HG03039 (cell line): ENCODE results near the gene TAMALIN.

Source experiments
- ATAC-seq: cut with Tn5 transposase; IDR thresholded peaks from one replicate; pipeline ENCODE4 v1.9.1; 2021; ENCODE audit warnings: mild to moderate bottlenecking, moderate library complexity; ENCODE audit not compliant: unreplicated experiment

TAMALIN gene

GRCh38 chr12:52054231-52054832, 47.6 kb downstream of the TAMALIN start:
- no peak for ATAC-seq

- no peak for ATAC-seq
These were observed 48.3 kb downstream of the TAMALIN start for GRCh38 chr12:52054833-52055730.

DNA sequence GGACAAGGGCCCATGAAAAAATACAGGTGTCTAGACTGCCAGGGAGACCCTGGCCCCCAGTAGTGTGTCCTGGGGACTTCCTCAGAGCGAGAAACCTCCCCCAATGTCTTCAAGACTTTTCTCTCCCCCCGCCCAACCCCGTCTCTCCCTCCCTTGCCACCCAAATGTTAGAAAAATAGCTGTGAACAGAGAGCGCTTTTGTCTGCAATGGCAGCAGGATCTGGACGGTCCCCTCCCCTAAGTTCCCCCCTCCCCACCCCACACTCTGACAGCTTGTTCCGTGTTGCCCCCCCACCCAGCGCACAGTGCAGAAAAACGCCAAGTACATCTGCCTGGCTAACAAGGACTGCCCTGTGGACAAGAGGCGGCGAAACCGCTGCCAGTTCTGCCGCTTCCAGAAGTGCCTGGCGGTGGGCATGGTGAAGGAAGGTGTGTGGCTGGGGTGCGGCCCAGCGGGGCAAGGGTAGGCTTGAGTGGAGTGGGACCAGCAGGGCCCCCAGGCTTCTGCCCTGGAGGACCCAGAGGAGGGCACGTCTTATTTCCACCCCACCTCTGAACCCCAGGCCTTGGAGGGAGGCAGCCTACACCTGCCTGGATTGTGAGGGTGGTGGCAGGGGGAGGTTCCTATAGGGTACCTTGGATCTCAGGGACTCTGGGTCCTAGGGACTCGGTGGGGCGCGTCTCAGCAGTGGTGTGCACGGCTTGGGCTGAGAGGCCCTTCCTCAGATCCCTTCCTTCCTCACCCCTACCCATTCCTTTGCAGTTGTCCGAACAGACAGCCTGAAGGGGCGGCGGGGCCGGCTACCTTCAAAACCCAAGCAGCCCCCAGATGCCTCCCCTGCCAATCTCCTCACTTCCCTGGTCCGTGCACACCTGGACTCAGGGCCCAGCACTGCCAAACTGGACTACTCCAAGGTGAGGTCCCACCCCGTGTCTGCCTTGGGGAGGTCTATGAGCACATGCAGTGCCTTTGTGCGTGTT, 49.3 kb downstream of the TAMALIN start:
- no peak for ATAC-seq

DNA sequence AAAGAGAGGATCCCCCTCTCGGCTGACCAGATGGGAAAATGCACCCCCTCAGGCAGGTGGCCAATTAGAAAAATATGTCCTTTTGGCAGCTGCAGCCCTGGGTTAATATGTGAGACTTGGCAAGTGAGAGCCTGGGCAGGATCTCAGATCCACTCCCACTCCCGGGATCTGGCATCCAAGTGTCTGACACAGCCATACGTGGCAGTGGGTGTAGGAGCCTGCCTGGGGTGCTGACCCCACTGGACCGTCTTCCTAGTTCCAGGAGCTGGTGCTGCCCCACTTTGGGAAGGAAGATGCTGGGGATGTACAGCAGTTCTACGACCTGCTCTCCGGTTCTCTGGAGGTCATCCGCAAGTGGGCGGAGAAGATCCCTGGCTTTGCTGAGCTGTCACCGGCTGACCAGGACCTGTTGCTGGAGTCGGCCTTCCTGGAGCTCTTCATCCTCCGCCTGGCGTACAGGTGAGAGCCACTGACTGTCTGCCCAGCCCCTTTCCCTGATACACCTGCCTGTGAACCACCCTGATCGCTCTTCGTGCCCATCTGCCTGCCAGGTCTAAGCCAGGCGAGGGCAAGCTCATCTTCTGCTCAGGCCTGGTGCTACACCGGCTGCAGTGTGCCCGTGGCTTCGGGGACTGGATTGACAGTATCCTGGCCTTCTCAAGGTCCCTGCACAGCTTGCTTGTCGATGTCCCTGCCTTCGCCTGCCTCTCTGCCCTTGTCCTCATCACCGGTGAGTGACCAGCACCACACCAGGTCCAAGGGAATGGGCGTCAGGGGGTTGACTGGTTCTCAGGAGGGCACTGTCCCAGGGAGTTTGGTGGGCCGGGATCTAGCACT, 50.3 kb downstream of the TAMALIN start:
- ATAC-seq = no peak

GRCh38 chr12:52057638-52058576, 51.2 kb downstream of the TAMALIN start:
- ATAC-seq = no peak

DNA sequence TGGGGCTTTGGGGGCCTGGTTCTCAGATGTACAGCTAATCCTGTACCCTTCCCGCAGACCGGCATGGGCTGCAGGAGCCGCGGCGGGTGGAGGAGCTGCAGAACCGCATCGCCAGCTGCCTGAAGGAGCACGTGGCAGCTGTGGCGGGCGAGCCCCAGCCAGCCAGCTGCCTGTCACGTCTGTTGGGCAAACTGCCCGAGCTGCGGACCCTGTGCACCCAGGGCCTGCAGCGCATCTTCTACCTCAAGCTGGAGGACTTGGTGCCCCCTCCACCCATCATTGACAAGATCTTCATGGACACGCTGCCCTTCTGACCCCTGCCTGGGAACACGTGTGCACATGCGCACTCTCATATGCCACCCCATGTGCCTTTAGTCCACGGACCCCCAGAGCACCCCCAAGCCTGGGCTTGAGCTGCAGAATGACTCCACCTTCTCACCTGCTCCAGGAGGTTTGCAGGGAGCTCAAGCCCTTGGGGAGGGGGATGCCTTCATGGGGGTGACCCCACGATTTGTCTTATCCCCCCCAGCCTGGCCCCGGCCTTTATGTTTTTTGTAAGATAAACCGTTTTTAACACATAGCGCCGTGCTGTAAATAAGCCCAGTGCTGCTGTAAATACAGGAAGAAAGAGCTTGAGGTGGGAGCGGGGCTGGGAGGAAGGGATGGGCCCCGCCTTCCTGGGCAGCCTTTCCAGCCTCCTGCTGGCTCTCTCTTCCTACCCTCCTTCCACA, 52.0 kb downstream of the TAMALIN start:
- no peak for ATAC-seq

- ATAC-seq = no peak
These were observed 53.1 kb downstream of the TAMALIN start for GRCh38 chr12:52059582-52060497.

- no peak for ATAC-seq
These were observed 53.9 kb downstream of the TAMALIN start for GRCh38 chr12:52060498-52061177.

GRCh38 chr12:52061470-52062166, 54.9 kb downstream of the TAMALIN start:
- ATAC-seq = no peak

DNA sequence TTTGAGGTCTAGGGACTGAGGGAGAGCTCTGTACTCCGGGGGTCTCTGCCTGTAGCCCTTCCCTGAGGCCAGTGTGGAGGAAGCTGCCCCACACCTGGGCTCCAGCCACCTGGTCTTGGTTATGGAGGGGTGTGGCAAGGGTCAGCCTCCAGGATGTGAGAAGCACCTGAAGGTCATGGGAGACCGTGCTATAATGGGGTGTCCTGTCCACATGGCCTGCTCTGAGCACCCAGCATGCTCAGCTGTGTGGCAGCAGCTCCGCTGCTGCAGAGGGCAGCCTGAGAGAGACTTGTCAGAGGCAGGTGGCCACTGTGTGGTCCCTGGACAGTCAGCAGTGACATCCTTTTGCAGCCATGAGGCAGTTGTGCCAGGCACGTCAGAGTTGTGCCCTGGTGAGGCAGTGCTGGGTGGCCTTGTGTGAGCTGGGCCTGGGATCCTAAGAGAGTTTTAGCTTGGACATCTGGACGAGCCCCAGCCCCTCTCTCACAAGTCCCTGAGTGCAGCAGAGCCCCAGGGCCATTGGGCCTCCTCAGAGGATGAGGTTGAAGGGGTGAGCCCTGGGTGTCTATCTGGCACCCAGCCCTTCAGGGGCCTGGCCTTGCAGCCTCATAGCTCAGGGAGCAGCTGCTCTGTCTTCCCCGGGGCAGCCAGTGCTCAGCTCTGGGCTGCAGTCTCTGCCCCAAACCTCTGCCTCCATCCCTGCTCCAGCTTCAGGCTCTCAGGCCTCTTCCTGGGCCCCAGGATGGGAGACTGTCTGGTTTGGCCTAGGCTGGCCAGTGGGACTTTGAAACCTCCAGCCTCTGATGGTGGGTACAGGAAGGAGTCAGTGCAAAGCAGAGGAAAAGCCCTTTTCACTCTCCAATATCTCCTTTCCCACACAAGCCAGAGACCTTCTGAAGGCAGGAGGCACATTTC, 55.7 kb downstream of the TAMALIN start:
- ATAC-seq = no peak

- ATAC-seq = no peak
These were observed 56.6 kb downstream of the TAMALIN start for GRCh38 chr12:52063082-52063924.

- ATAC-seq = no peak
These were observed 57.4 kb downstream of the TAMALIN start for GRCh38 chr12:52063981-52064649.
